Adrenal gland (tissue), 5 donors: Measurements from ENCODE around the gene STPG1.

Source experiments
- POLR2A ChIP-seq, 2 donors: fragments of 450-650 bp; IDR thresholded peaks; one replicate each; pipeline ENCODE4 v1.6.1; 2017; ENCODE audit warnings: antibody characterized with exemption in 2 of 2, mild to moderate bottlenecking in 2 of 2, moderate library complexity in 1 of 2
- TF ChIP-seq, protein P1 (sequence below), 6 experiments: fragments of 450-650 bp in 4 of 6; fragments of 200-600 bp in 2 of 6; sonication (generic) in 1 of 6; IDR thresholded peaks; 1 replicate in 5 of 6; 2 replicates in 1 of 6; pipeline versions ENCODE4 v1.5.1 to v1.8.0; 2016 to 2021; ENCODE audit warnings: antibody characterized with exemption in 6 of 6, mild to moderate bottlenecking in 2 of 6, moderate library complexity in 1 of 6
- donor health status: DM: no; HTN: no; CAD: no.

DNA sequence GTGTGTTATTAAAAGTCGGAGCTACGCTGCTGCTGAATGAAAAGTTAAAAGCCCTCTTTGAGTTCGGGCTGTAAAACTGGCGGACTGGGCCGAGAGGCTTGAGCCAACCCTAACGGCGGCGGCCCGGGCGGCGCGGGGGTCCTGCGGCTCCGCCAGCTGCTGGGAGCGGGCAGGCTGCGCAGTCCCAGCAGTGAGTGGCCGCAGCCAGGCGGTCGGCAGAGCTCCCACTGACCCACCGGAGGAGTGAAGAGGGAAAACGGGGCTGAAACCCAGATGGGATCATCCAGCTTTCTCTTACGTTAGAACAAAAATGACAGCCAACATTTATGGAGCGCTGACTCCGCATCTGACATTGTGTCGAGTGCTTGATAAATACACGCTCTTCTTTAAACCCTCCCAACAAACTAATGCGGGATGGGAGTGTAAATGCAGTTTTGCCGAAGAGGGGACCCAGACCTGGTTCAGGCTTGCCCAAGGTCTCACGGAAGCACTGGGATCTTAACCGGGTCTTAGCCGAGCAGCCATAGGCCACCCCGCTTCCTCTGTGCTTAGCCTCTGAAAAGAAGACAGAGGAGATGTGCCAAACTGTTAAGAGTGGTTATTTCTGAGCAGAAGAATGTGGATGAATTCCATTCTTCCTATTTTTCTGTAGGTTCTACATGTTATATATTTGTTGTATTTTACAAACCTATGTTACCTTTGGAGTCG lies 91.0 kb downstream of the STPG1 start:
- TF ChIP-seq, protein P1, sequence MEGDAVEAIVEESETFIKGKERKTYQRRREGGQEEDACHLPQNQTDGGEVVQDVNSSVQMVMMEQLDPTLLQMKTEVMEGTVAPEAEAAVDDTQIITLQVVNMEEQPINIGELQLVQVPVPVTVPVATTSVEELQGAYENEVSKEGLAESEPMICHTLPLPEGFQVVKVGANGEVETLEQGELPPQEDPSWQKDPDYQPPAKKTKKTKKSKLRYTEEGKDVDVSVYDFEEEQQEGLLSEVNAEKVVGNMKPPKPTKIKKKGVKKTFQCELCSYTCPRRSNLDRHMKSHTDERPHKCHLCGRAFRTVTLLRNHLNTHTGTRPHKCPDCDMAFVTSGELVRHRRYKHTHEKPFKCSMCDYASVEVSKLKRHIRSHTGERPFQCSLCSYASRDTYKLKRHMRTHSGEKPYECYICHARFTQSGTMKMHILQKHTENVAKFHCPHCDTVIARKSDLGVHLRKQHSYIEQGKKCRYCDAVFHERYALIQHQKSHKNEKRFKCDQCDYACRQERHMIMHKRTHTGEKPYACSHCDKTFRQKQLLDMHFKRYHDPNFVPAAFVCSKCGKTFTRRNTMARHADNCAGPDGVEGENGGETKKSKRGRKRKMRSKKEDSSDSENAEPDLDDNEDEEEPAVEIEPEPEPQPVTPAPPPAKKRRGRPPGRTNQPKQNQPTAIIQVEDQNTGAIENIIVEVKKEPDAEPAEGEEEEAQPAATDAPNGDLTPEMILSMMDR (IDR thresholded peaks at IDR 0.05), result no peak
- TF ChIP-seq POLR2A (IDR thresholded peaks at IDR 0.05), result no peak
